Activated naive CD4-positive, alpha-beta T cell treated with anti-CD3 and anti-CD28 coated beads, Interleukin-2, amount 50 U/mL, for 16 hours (primary cell): Measurements from ENCODE around the gene PRKCD.
"Not testable (repeated sequence)": the region's sequence is repeated elsewhere in the genome, so short reads cannot be mapped to it uniquely, and the experiment has no call there.

Experiments
- DNase-seq: peaks from one replicate; pipeline ENCODE4 v3.0.0-alpha.2; 2020

Gene PRKCD

GRCh38 chr3:53140847-53141845, 19.9 kb upstream of the PRKCD start:
- no peak for DNase-seq

GRCh38 chr3:53142986-53143385, 18.0 kb upstream of the PRKCD start:
- no peak for DNase-seq

GRCh38 chr3:53144446-53144845, 16.6 kb upstream of the PRKCD start:
- no peak for DNase-seq

DNA sequence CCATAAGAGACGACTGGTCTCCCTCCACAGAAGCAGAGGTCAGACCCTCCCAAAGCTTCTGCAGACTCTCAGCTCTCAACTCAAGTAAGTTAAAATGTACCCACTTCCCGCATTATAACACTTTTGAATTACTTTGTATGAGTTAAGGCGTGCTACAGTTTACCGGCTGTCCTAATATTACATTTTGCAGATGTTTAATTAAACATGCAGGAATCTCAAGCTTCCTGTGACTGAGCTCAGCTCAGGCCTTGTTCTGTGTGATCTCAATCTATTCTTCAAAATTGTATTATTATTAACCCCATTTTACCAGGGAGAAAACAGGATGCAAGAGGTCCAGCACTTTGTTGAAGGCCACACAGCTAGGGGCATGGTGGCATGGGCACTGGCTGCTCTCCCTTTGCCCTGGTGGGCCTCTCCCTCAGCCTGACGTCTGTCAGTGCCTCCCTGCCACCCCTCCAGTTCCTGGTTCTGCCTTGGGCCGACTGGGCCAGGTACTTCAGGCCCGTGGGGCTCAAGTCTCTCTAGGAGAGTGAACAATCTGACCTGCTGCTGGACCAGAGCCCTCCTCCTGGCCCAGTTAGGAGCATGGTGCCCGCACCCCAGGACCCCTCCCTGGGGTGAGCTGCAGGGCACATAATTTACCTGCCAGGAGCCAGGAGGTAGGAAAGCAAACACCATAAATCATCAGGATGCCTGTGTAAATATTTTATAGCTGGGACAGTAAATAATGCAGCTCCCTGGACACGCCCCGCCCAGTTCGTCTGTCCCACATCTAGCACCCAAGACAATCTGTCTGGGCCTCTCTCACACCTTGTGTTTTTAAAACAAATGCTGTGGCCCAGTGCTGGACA, 15.9 kb upstream of the PRKCD start:
- DNase-seq, result no peak

GRCh38 chr3:53145713-53146080, 15.3 kb upstream of the PRKCD start:
- no peak for DNase-seq

- no peak for DNase-seq
These were observed 14.6 kb upstream of the PRKCD start for GRCh38 chr3:53146319-53146891.

- DNase-seq, result no peak
These were observed 13.7 kb upstream of the PRKCD start for GRCh38 chr3:53147151-53147902.

DNA sequence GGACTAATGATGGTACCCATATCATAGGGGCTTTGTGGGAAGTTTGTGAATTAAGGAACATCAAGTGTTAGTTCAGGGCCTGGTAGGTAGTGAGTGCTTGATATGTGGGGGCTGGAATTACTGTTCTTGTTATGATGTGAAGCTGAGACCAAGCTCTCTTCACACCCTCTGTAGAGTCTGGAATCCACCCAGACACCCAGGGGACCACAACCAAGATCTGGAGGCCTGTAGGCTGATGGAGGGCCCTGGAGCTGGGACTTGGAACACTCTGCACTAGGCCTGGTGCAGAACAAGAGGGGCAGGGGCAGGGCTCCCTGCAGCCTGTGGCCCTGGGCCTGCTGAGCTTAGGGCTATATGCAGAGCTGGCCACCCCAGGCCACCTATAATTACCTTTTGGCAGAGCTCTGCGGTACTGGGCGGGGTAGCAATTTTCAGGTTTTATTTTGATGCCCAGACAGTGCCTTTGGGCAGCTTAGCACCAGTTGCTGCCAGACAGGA, 13.1 kb upstream of the PRKCD start:
- no peak for DNase-seq

DNA sequence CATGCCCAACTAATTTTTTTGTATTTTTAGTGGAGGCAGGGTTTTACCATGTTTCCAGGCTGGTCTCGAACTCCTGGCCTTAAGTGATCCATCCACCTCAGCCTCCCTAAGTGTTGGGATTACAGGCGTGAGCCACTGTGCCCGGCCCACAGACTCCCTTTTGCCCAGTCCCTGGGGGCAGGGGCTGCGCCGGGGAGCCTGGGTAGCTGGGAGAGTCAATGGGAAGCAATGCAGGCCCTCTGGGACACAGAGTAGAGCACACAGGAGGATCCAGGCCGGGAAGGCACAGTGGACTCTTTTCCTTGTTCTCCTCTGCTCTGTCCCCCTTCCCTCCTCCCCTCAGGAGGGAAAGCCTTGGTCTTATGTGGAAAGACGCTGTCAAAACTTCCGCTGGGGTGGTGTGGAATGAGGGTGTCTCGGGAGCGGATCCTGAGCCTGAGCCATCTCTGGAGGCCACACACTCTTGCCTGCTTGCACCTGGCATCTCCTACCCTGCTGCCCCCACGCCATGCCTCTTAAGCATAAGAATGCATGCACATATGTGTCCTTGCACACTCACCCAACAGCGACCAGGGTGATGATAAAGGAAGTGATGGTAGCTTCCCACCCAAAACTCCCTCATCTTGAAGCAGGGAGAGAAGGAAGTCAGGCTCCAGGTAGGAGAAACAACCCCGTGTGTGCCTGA, 11.9 kb upstream of the PRKCD start:
- DNase-seq, result no peak

GRCh38 chr3:53149699-53150098, 11.3 kb upstream of the PRKCD start:
- DNase-seq, result no peak

GRCh38 chr3:53150247-53151085, 10.5 kb upstream of the PRKCD start:
- no peak for DNase-seq

- not testable (repeated sequence) for DNase-seq
These were observed 9.9 kb upstream of the PRKCD start for GRCh38 chr3:53151086-53151438.

- no peak for DNase-seq
These were observed 9.5 kb upstream of the PRKCD start for GRCh38 chr3:53151465-53151864.

- no peak for DNase-seq
These were observed 8.9 kb upstream of the PRKCD start for GRCh38 chr3:53151870-53152660.

- DNase-seq, result no peak
These were observed 7.7 kb upstream of the PRKCD start for GRCh38 chr3:53153264-53153823.

GRCh38 chr3:53153980-53154379, 7.0 kb upstream of the PRKCD start:
- DNase-seq, result no peak

DNA sequence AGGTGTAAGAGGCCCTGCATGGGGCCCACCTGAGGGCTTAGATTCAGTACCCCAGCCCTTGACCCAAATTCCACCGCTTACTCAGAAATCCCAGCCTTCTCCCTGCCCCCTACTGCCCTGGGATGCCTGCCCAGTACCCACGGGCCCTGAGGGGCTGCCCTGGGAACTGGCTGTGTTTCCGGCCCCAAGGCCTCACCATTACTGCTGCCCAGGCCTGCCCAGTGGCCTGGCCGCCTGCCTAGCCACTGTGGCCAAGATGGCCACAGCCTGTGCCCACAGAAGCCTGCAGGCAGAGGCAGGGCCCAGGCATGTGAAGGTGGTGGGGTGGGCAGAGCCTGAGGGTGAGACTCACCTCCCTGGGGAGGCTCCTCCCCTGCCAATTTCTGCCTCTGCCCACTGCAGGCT, 6.1 kb upstream of the PRKCD start:
- no peak for DNase-seq

DNA sequence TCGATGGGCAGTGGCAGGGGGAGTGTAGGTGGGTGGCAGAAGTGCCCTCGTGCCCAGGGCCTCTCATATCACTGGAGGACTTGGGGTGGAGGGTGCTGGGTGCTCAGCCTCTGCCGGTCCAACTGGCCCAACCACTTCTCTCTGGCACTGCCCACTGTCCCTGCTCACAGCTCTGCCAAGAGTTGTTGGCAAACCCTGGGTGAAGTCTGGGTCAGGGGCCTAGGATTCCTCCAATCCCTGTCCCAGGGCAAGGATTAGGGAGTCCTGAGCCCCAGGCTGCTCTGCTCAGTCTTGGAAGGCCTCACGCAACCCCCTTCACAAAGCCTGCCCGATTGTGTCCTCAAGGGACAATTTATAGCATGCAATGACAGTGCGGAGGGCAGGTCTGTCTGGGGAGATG, 5.2 kb upstream of the PRKCD start:
- no peak for DNase-seq

DNA sequence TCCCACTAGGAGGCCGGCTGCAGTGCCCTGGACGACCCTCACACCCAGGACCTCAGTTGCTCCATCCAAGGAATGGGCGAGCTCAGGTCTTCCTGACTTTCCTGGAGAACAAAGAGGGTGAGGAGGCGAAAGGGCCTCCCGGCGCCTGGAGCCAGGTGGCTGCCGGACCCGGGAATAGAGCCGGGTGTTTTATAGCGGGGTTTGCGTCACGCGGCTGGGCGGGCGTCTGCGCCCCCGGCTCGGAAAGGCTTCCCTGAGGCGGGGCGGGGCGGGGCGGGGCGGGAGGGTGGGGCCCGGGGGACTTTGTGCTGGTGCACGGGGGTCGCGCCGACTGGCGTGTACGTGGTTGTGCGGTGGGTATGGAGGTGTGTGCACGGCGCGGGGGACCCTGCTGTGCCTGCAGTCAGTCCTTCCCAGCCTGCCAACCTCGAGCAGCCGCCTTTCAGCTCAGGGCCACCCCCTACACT, 4.6 kb upstream of the PRKCD start:
- no peak for DNase-seq
